ENCODE results near the gene PIK3CG.

The PIK3CG gene

DNA sequence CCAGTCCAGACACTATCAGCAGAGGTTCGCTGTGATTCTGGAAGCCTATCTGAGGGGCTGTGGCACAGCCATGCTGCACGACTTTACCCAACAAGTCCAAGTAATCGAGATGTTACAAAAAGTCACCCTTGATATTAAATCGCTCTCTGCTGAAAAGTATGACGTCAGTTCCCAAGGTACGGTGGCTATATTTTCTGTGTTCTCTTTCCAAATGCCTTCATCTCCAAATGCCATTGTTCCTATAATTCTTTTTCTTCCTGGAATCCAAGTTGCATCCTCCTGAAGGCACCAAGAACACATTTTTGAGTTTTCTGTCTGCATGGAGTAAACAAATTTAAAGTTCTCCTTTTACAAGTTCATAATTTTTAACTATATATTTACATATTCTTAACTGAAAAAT, 7.7 kb downstream of the PIK3CG start:
- TF ChIP-seq, protein P1, sequence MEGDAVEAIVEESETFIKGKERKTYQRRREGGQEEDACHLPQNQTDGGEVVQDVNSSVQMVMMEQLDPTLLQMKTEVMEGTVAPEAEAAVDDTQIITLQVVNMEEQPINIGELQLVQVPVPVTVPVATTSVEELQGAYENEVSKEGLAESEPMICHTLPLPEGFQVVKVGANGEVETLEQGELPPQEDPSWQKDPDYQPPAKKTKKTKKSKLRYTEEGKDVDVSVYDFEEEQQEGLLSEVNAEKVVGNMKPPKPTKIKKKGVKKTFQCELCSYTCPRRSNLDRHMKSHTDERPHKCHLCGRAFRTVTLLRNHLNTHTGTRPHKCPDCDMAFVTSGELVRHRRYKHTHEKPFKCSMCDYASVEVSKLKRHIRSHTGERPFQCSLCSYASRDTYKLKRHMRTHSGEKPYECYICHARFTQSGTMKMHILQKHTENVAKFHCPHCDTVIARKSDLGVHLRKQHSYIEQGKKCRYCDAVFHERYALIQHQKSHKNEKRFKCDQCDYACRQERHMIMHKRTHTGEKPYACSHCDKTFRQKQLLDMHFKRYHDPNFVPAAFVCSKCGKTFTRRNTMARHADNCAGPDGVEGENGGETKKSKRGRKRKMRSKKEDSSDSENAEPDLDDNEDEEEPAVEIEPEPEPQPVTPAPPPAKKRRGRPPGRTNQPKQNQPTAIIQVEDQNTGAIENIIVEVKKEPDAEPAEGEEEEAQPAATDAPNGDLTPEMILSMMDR (conservative IDR thresholded peaks at IDR 0.05; ENCODE audit: low read depth, low read length), result no peak

DNA sequence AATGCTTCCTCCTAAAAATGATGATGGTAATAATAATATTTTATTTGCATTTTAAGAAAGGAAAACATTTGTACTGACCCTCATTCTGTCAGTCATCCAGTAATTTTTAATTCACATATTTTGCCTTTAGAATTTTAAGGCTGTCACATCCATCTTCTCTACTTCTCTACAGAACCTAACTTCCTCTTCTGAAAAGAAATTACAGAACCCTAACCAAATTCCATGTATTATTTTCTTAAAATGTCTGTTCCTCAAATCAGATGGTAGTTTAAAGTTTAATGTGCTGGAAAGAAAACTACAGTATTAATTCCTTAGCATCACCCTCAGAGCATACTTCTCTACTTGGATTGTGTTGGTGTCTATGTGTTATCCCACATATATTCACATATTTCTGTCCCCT, 9.0 kb downstream of the PIK3CG start:
- H3K4me3 ChIP-seq (ENCODE audit: low read depth, low read length), result no peak overlapping the region
- TF ChIP-seq, protein P1 (conservative IDR thresholded peaks at IDR 0.05; ENCODE audit: low read depth, low read length), result no peak
- no peak for DNase-seq (ENCODE audit: low read depth)

More for the DNA sequence above, 7.7 kb downstream of the PIK3CG start:
- no peak overlapping the region for H3K4me3 ChIP-seq (ENCODE audit: low read depth, low read length)
- DNase-seq (ENCODE audit: low read depth), result no peak

DNA sequence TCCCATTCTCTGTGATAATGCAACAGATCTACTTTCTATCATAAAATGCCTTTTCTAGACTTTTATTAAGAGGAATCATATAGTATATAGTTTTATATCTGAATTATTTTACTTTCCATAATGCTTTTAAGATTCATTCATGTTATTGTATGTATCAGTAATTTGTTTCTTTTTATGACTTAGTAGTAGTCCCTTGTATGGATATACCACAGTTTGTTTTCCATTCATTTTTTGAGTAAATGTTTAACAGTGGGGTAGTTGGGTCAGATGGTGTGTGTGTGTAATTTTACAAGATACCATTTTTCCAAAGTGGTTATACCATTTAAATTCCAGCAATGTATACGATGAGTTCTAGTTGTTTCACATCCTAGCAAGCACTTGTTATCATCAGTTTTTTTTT, 10.4 kb downstream of the PIK3CG start:
- TF ChIP-seq, protein P1 (conservative IDR thresholded peaks at IDR 0.05; ENCODE audit: low read depth, low read length), result no peak
- H3K4me3 ChIP-seq (ENCODE audit: low read depth, low read length), result no peak overlapping the region

DNA sequence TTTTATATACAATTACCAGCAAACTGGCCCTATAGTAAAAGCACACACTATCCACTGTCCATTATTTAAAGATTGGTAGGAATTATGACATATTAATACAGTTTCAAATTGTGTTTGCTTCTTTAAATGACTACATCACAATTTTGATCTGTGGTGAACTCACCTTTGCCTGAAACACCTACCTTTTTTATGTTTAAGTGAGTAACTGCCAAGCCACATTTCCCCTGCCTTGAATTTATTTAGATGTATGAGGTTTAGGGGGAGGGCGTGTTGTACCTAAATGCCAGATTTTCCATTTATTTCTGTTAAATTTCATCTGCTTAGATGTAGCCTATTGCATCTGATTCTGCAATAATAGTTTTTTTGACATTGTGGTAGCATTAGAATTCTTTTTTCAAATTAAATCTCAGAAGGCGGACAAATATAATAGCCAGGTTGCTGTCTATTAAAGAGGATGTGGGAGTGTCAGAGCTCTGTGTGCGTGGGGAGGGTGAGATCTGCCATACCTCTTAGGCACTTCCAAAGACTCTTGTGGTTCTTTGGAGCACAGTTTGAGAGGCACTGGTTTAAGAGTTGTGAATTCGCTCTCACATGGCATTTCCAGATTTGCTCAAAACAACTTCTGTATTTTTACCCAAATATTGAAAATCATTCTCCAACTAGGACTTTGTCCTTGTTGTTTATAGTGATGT, 13.8 kb downstream of the PIK3CG start:
- TF ChIP-seq, protein P1 (conservative IDR thresholded peaks at IDR 0.05; ENCODE audit: low read depth, low read length), result no peak
- H3K4me3 ChIP-seq (ENCODE audit: low read depth, low read length), result no peak overlapping the region
- DNase-seq (ENCODE audit: low read depth), result no peak

More for the DNA sequence above, 10.4 kb downstream of the PIK3CG start:
- DNase-seq (ENCODE audit: low read depth), result no peak

DNA sequence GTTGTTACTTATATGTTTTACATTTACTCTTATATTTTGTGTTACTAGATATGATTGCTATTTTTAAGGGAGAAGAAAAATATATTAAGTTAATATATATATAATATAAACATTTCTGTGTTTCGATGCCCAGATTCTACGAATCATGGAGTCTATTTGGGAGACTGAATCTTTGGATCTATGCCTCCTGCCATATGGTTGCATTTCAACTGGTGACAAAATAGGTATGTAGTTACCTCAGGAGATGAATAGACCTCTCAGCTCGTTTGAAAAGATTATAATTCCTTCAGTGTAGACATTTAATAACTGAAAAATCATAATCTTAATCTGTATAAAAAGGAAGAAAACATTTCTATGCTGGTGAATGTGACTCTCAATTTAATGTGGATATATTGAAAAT, 16.9 kb downstream of the PIK3CG start:
- DNase-seq (ENCODE audit: low read depth), result no peak
- TF ChIP-seq, protein P1 (conservative IDR thresholded peaks at IDR 0.05; ENCODE audit: low read depth, low read length), result no peak
- H3K4me3 ChIP-seq (ENCODE audit: low read depth, low read length), result no peak overlapping the region

DNA sequence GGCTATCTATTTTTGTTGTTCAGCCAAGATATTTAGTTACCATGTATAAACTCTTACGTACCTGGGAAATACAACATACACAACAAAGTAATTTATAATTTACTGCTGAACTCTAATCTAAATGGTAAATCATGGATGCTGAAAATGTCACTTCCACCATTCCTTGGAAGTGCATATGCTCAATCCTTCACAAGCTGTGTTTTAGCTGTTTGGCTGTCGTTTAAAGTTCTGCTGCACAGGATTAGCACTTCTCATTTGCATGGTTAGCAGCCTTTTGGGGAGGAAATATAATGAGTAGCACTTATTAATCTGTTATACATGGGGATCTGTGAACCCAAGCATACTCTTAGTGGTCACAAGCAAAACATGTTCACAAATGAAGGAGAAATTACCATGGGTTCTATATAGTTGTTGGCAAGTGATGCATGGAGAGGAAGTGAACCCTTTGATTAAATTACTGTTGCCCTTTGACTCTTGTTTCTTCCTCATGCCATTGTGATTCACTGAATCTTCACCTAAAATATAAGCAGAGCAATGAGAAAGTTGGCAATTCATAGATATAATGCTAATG, 18.5 kb downstream of the PIK3CG start:
- H3K4me3 ChIP-seq (ENCODE audit: low read depth, low read length), result no peak overlapping the region
- TF ChIP-seq, protein P1 (conservative IDR thresholded peaks at IDR 0.05; ENCODE audit: low read depth, low read length), result no peak
- DNase-seq (ENCODE audit: low read depth), result no peak

DNA sequence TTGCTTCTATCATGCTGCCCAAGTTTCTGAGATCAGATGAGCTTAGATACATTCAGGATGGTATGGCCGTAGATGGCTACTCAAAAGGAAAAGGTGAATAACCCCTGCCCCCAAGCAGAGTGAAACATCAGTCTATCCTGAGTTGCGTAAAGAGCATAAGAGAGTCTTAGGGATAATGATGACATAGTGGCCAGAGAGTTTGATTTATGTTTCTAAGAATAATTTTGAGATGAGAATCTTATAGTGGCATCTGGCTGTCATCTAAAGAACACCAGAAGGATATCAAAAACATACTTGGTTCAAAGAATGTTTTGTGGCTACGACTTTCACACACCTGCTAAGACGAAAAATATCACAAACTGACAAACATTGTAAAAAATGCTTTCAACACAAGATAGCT, 20.6 kb downstream of the PIK3CG start:
- TF ChIP-seq, protein P1 (conservative IDR thresholded peaks at IDR 0.05; ENCODE audit: low read depth, low read length), result no peak
- no peak overlapping the region for H3K4me3 ChIP-seq (ENCODE audit: low read depth, low read length)
- no peak for DNase-seq (ENCODE audit: low read depth)
